OCI-M2 (cell line): ENCODE data around the gene CHRNA7.
"Not testable (repeated sequence)": the region's sequence is repeated elsewhere in the genome, so short reads cannot be mapped to it uniquely, and the experiment has no call there.

Source experiments
- DNase-seq: peaks from one replicate; lab custom pipeline; 2025; ENCODE audit not compliant: unreplicated experiment; lab: John Stamatoyannopoulos, UW

CHRNA7 gene

GRCh38 chr15:32119694-32120330 lies 89.5 kb downstream of the CHRNA7 start:
- no peak for DNase-seq

- DNase-seq = no peak
These were observed 90.5 kb downstream of the CHRNA7 start for GRCh38 chr15:32120577-32121383.

- DNase-seq = no peak
These were observed 91.0 kb downstream of the CHRNA7 start for GRCh38 chr15:32121384-32121695.

- no peak for DNase-seq
These were observed 91.7 kb downstream of the CHRNA7 start for GRCh38 chr15:32122013-32122412.

- DNase-seq = no peak
These were observed 93.2 kb downstream of the CHRNA7 start for GRCh38 chr15:32123473-32123872.

- DNase-seq = no peak
These were observed 94.4 kb downstream of the CHRNA7 start for GRCh38 chr15:32124726-32125125.

GRCh38 chr15:32125595-32125994 lies 95.3 kb downstream of the CHRNA7 start:
- DNase-seq = no peak

- DNase-seq = no peak
These were observed 99.5 kb downstream of the CHRNA7 start for GRCh38 chr15:32129815-32130214.

- no peak for DNase-seq
These were observed 100.5 kb downstream of the CHRNA7 start for GRCh38 chr15:32130823-32131222.

- DNase-seq = no peak
These were observed 101.5 kb downstream of the CHRNA7 start for GRCh38 chr15:32131803-32132202.

GRCh38 chr15:32132859-32133258 lies 102.5 kb downstream of the CHRNA7 start:
- no peak for DNase-seq

GRCh38 chr15:32134842-32135241 lies 104.5 kb downstream of the CHRNA7 start:
- DNase-seq = no peak

GRCh38 chr15:32135335-32135734 lies 105.0 kb downstream of the CHRNA7 start:
- DNase-seq = no peak

- not testable (repeated sequence) for DNase-seq
These were observed 115.2 kb downstream of the CHRNA7 start for GRCh38 chr15:32145512-32145911.

- DNase-seq = no peak
These were observed 118.7 kb downstream of the CHRNA7 start for GRCh38 chr15:32148833-32149555.

- no peak for DNase-seq
These were observed 122.3 kb downstream of the CHRNA7 start for GRCh38 chr15:32152574-32152973.

GRCh38 chr15:32153868-32154623 lies 123.7 kb downstream of the CHRNA7 start:
- not testable (repeated sequence) for DNase-seq

- DNase-seq = not testable (repeated sequence)
These were observed 131.8 kb downstream of the CHRNA7 start for GRCh38 chr15:32162143-32162542.

GRCh38 chr15:32164065-32164464 lies 133.8 kb downstream of the CHRNA7 start:
- not testable (repeated sequence) for DNase-seq

GRCh38 chr15:32164747-32165146 lies 134.4 kb downstream of the CHRNA7 start:
- DNase-seq = not testable (repeated sequence)

GRCh38 chr15:32165775-32166174 lies 135.5 kb downstream of the CHRNA7 start:
- DNase-seq = not testable (repeated sequence)
